T-cell (primary cell): ENCODE results near the gene PDIK1L. TPM values are rescaled to one million over a fixed set of nuclear protein-coding genes. Genes with fewer than 3 reads are reported as not detected.

ENCODE experiments used
- ATAC-seq, 4 experiments: fragments of 200-7000 bp in 3 of 4; fragments of 150-1000 bp in 1 of 4; cut with Tn5 transposase; replicated peaks in 1 of 4; 1 replicate in 3 of 4; 2 replicates in 1 of 4; pipeline ENCODE4 v1.10.0; 2021; ENCODE audit warnings: moderate library complexity in 3 of 4, mild to moderate bottlenecking in 2 of 4, moderate number of reproducible peaks in 1 of 4
- CTCF ChIA-PET, 2 donors: fragments of 300-600 bp; sonication (Branson Sonifier 250); formaldehyde crosslinking; loops; one replicate each; lab custom pipeline; 2022; ENCODE audit warnings: antibody characterized with exemption in 2 of 2; lab: Charles Lee
- POLR2A ChIA-PET, 2 donors: fragments of 300-600 bp; sonication (Branson Sonifier 250); formaldehyde crosslinking; loops; one replicate each; lab custom pipeline; 2022; ENCODE audit warnings: antibody characterized with exemption in 2 of 2; lab: Charles Lee
- DNase-seq, 35 experiments: peaks; one replicate each; pipeline versions ENCODE4 v3.0.0 to v3.0.0-alpha.2; 2013 to 2023
- H3K27ac ChIP-seq: one replicate; pipeline ENCODE4 v1.5.1; 2013; ENCODE audit warnings: low read length
- H3K27me3 ChIP-seq, 2 experiments: replicated peaks in 1 of 2; 1 replicate in 1 of 2; 2 replicates in 1 of 2; pipeline versions ENCODE4 v1.6.1 to v1.7.0; 2013; ENCODE audit warnings: low read length in 1 of 2, mixed read lengths in 1 of 2; ENCODE audit not compliant: control insufficient read depth in 2 of 2, insufficient read depth in 2 of 2; ENCODE audit errors: extremely low read depth in 1 of 2
- H3K36me3 ChIP-seq, 2 donors: 1 replicate in 1 of 2; 2 replicates in 1 of 2; pipeline versions ENCODE4 v1.6.1 to v1.7.0; 2013; ENCODE audit warnings: low read length in 1 of 2; ENCODE audit not compliant: control insufficient read depth in 2 of 2, insufficient read depth in 1 of 2; ENCODE audit errors: extremely low read depth in 1 of 2
- H3K4me1 ChIP-seq, 2 experiments: 1 replicate in 1 of 2; 2 replicates in 1 of 2; pipeline versions ENCODE4 v1.6.1 to v1.7.0; 2013; ENCODE audit warnings: low read length in 2 of 2, mixed read lengths in 1 of 2; ENCODE audit not compliant: insufficient read depth in 2 of 2, control insufficient read depth in 1 of 2; ENCODE audit errors: extremely low read depth in 1 of 2
- H3K4me3 ChIP-seq, 2 donors: 1 replicate in 1 of 2; 2 replicates in 1 of 2; pipeline versions ENCODE4 v1.5.1 to v1.7.0; 2013; ENCODE audit warnings: mild to moderate bottlenecking in 2 of 2, low read length in 1 of 2, moderate library complexity in 1 of 2; ENCODE audit not compliant: control insufficient read depth in 1 of 2; ENCODE audit errors: extremely low read depth in 1 of 2
- H3K9me3 ChIP-seq: 2 replicates; pipeline ENCODE4 v1.7.0; 2013
- H3K27ac Mint-ChIP-seq, 2 donors: one replicate each; pipeline ENCODE4 v1.8.0; 2020 to 2021; ENCODE audit warnings: mild to moderate bottlenecking in 2 of 2, mixed read lengths in 2 of 2
- H3K27me3 Mint-ChIP-seq, 2 donors: one replicate each; pipeline ENCODE4 v1.8.0; 2021 to 2022; ENCODE audit warnings: mixed read lengths in 2 of 2
- H3K36me3 Mint-ChIP-seq: one replicate; pipeline ENCODE4 v1.8.0; 2021; ENCODE audit warnings: mixed read lengths
- H3K4me1 Mint-ChIP-seq, 3 donors: one replicate each; pipeline ENCODE4 v1.8.0; 2020 to 2022; ENCODE audit warnings: mixed read lengths in 3 of 3, mild to moderate bottlenecking in 1 of 3
- H3K4me3 Mint-ChIP-seq, 3 donors: one replicate each; pipeline ENCODE4 v1.8.0; 2020 to 2022; ENCODE audit warnings: mild to moderate bottlenecking in 3 of 3, mixed read lengths in 3 of 3, moderate library complexity in 3 of 3
- H3K9me3 Mint-ChIP-seq, 3 donors: one replicate each; pipeline ENCODE4 v1.8.0; 2020 to 2022; ENCODE audit warnings: mixed read lengths in 3 of 3
- WGBS: methylation state at CpG from one replicate; pipeline ENCODE4 v1.1.5; 2013; ENCODE audit warnings: missing lambda C conversion rate; ENCODE audit not compliant: insufficient coverage; 5-methylcytosine and 5-hydroxymethylcytosine counted together
- total RNA-seq, 35 experiments: library from RNA in 6 of 35; stranded (reverse) in 6 of 35; fragments of 120-200 nt in 1 of 35; gene quantifications; one replicate each; pipeline versions ENCODE4 v1.2.1 to v1.2.4 and lab custom pipeline; 2013 to 2026

Gene PDIK1L
- total RNA-seq, 5 donors from 2014 or later (not counting 1 experiment from before 2014, with no cell fraction given): 8.8 to 23.6 (median 19.1) TPM

DNA sequence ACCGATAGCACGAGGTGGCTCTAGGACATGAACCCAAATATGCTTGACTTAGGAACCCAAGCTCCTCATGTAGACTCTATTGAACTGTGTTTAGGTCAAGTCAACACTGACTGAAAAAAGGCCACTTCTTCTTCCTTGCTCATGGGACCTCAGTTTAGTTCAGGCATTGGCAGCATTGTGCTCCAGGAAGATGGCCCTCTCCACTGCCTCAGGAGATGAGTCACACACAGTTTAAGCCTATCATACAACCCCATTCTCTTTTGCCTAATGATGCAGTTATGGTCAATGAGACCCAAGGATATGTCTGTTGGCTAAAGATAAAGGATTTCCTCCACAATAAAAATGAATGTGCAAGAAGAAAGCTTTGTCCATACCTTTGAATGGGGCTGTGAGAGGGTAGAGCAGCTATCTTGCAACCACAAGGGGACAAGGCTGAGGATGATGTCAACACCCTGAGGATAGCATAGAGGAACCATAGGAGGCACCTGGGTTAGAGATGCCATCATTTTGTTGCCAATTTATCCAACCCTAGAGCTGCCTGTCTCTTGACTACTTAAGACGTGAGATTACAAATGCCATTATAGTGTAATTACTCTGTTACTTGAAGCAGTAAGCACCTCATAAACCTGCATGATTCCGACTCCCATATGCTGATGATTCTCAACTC lies 41.2 kb upstream of the PDIK1L start:
- no peak overlapping the region for H3K4me3 ChIP-seq
- 92% methylated on average over 2 of the region's 4 CpGs for WGBS
- H3K9me3 Mint-ChIP-seq: no peaks in the 10 kb centered on the region
- H3K27ac Mint-ChIP-seq: no peak overlapping the region
- no peak for ATAC-seq
- H3K36me3 Mint-ChIP-seq: no peaks in the 10 kb centered on the region
- peaks cover 0 to under 1% of the 10 kb centered on the region in 2 experiments for H3K4me1 ChIP-seq
- H3K4me1 Mint-ChIP-seq: peaks cover 1 to 2% (median 2%) of the 10 kb centered on the region in 3 donors
- CTCF ChIA-PET: no interaction called here
- H3K4me3 Mint-ChIP-seq: no peak overlapping the region
- DNase-seq: no peak
- no peaks in the 10 kb centered on the region for H3K9me3 ChIP-seq
- POLR2A ChIA-PET: no interaction called here
- H3K27me3 ChIP-seq: peaks cover 0 to 49% of the 10 kb centered on the region in 2 experiments
- no peak overlapping the region for H3K27ac ChIP-seq
- no peaks in the 10 kb centered on the region for H3K36me3 ChIP-seq
- H3K27me3 Mint-ChIP-seq: peaks cover 25 to 29% of the 10 kb centered on the region in 2 donors

GRCh38 chr1:26070963-26071342 lies 40.7 kb upstream of the PDIK1L start:
- peaks cover 0 to 6% of the 10 kb centered on the region in 2 experiments for H3K4me1 ChIP-seq
- Mint-ChIP-seq H3K4me1 (peaks cover 6 to 7% (median 7%) of the 10 kb centered on the region in 3 donors), H3K9me3 (no peaks in the 10 kb centered on the region), H3K27me3 (peaks cover 25 to 29% of the 10 kb centered on the region in 2 donors), H3K27ac (no peak overlapping the region), H3K4me3 (no peak overlapping the region), H3K36me3 (no peaks in the 10 kb centered on the region)
- CTCF ChIA-PET: no interaction called here
- no peak overlapping the region for H3K4me3 ChIP-seq
- no peak for DNase-seq
- ATAC-seq: no peak
- H3K27ac ChIP-seq: no peak overlapping the region
- no peaks in the 10 kb centered on the region for H3K9me3 ChIP-seq
- peaks cover 0 to 51% of the 10 kb centered on the region in 2 experiments for H3K27me3 ChIP-seq
- WGBS: 92% methylated on average over 5 of the region's 6 CpGs
- POLR2A ChIA-PET: no interaction called here
- no peaks in the 10 kb centered on the region for H3K36me3 ChIP-seq

- peaks cover 0 to 7% of the 10 kb centered on the region in 2 experiments for H3K4me1 ChIP-seq
- ATAC-seq (no peak), DNase-seq (no peak)
- H3K36me3 ChIP-seq: no peaks in the 10 kb centered on the region
- H3K4me1 Mint-ChIP-seq: peaks cover 6 to 13% (median 11%) of the 10 kb centered on the region in 3 donors
- H3K27me3 Mint-ChIP-seq: peaks cover 25 to 31% of the 10 kb centered on the region in 2 donors
- no peaks in the 10 kb centered on the region for H3K36me3 Mint-ChIP-seq
- no peak overlapping the region for H3K4me3 ChIP-seq
- no peak overlapping the region for H3K27ac ChIP-seq
- H3K4me3 Mint-ChIP-seq: no peak overlapping the region
- ChIA-PET POLR2A (no interaction called here), CTCF (no interaction called here)
- no peak overlapping the region for H3K27ac Mint-ChIP-seq
- 86% methylated on average over 1 of the region's 6 CpGs for WGBS
- no peaks in the 10 kb centered on the region for H3K9me3 Mint-ChIP-seq
- no peaks in the 10 kb centered on the region for H3K9me3 ChIP-seq
- H3K27me3 ChIP-seq: peaks cover 0 to 45% of the 10 kb centered on the region in 2 experiments
Measured at GRCh38 chr1:26072305-26072704, 39.3 kb upstream of the PDIK1L start.

DNA sequence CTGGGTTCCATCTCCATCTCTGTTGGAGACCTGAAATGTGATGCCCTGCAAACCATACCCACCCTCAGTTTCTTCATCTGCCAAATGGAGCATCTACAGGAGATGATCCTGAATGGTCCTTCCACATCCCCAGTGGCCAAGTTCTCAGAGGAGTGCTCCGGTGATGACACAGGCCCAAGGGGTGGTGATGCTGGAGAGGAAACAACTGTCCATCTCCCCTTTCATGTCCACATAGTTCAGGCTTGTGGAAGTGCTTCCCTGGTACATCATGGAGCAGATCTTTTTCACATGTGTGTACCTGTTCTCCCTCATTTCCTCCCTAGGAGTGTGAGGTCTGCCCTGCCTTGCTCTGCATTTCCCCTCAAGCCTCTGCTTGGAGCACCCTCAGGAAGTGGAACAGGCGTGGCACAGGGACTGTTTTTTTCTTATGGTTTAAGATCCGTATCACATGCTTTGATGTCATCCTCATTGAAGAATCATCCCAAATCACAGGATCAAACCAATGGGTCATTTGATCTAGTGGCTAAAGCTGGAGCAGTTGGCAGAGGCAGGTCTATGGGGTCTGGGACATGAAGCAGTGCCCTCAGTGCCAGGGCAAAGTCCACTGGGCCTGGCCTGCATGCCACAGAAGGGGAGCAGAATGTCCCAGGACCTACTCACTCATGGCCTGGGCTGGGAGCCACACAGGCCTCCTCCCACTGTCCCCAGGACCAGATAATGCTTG lies 36.0 kb upstream of the PDIK1L start:
- WGBS: no CpG with 5 or more reads among the region's 3 CpGs

GRCh38 chr1:26077524-26077923 lies 34.1 kb upstream of the PDIK1L start:
- H3K27ac ChIP-seq: no peak overlapping the region
- no CpG with 5 or more reads among the region's 1 CpG for WGBS
- Mint-ChIP-seq H3K27ac (no peak overlapping the region), H3K27me3 (peaks cover 8 to 22% of the 10 kb centered on the region in 2 donors), H3K4me1 (peaks cover 6 to 13% (median 11%) of the 10 kb centered on the region in 3 donors), H3K36me3 (no peaks in the 10 kb centered on the region), H3K9me3 (no peaks in the 10 kb centered on the region), H3K4me3 (no peak overlapping the region)
- no peaks in the 10 kb centered on the region for H3K9me3 ChIP-seq
- no peak overlapping the region for H3K4me3 ChIP-seq
- ChIA-PET CTCF (no interaction called here), POLR2A (no interaction called here)
- ATAC-seq: no peak
- H3K27me3 ChIP-seq: peaks cover 0 to 35% of the 10 kb centered on the region in 2 experiments
- no peaks in the 10 kb centered on the region for H3K36me3 ChIP-seq
- peaks cover 0 to 7% of the 10 kb centered on the region in 2 experiments for H3K4me1 ChIP-seq
- no peak for DNase-seq

More for the DNA sequence above, 36.0 kb upstream of the PDIK1L start:
- ATAC-seq (no peak), DNase-seq (no peak)
- Mint-ChIP-seq H3K36me3 (no peaks in the 10 kb centered on the region), H3K4me1 (peaks cover 6 to 13% (median 11%) of the 10 kb centered on the region in 3 donors), H3K27ac (no peak overlapping the region), H3K4me3 (no peak overlapping the region), H3K27me3 (peaks cover 14 to 27% of the 10 kb centered on the region in 2 donors), H3K9me3 (no peaks in the 10 kb centered on the region)
- Histone ChIP-seq H3K27ac (no peak overlapping the region), H3K9me3 (no peaks in the 10 kb centered on the region), H3K4me1 (peaks cover 0 to 7% of the 10 kb centered on the region in 2 experiments), H3K27me3 (peaks cover 0 to 36% of the 10 kb centered on the region in 2 experiments), H3K4me3 (no peak overlapping the region), H3K36me3 (no peaks in the 10 kb centered on the region)
- POLR2A ChIA-PET: no interaction called here
- CTCF ChIA-PET: no interaction called here

- Mint-ChIP-seq H3K27me3 (peaks cover 9 to 17% of the 10 kb centered on the region in 2 donors), H3K4me3 (no peak overlapping the region), H3K36me3 (no peaks in the 10 kb centered on the region), H3K4me1 (peaks cover 6 to 13% (median 11%) of the 10 kb centered on the region in 3 donors), H3K9me3 (no peaks in the 10 kb centered on the region), H3K27ac (no peak overlapping the region)
- no peak for ATAC-seq
- H3K4me3 ChIP-seq: no peak overlapping the region
- H3K27ac ChIP-seq: no peak overlapping the region
- CTCF ChIA-PET: interaction anchor here (0.6 kb wide), 2 partner anchors 35 to 170 kb away, joined by 4 to 7 read pairs; no protein-coding TSS in a partner anchor
- H3K9me3 ChIP-seq: no peaks in the 10 kb centered on the region
- POLR2A ChIA-PET: interaction anchor here in 1 of 2 donors (0.6 kb wide), 1 partner anchor 10 kb away, joined by 3 read pairs; no protein-coding TSS in a partner anchor
- no peaks in the 10 kb centered on the region for H3K36me3 ChIP-seq
- DNase-seq: no peak
- WGBS: 85% methylated on average over 5 of the region's 8 CpGs
- peaks cover 0 to 7% of the 10 kb centered on the region in 2 experiments for H3K4me1 ChIP-seq
- peaks cover 2 to 32% of the 10 kb centered on the region in 2 experiments for H3K27me3 ChIP-seq
Measured at GRCh38 chr1:26078286-26079177, 33.1 kb upstream of the PDIK1L start.
